Measurements from ENCODE around the gene BAG3.
"Not testable (repeated sequence)": the region's sequence is repeated elsewhere in the genome, so short reads cannot be mapped to it uniquely, and the experiment has no call there.

The BAG3 gene

DNA sequence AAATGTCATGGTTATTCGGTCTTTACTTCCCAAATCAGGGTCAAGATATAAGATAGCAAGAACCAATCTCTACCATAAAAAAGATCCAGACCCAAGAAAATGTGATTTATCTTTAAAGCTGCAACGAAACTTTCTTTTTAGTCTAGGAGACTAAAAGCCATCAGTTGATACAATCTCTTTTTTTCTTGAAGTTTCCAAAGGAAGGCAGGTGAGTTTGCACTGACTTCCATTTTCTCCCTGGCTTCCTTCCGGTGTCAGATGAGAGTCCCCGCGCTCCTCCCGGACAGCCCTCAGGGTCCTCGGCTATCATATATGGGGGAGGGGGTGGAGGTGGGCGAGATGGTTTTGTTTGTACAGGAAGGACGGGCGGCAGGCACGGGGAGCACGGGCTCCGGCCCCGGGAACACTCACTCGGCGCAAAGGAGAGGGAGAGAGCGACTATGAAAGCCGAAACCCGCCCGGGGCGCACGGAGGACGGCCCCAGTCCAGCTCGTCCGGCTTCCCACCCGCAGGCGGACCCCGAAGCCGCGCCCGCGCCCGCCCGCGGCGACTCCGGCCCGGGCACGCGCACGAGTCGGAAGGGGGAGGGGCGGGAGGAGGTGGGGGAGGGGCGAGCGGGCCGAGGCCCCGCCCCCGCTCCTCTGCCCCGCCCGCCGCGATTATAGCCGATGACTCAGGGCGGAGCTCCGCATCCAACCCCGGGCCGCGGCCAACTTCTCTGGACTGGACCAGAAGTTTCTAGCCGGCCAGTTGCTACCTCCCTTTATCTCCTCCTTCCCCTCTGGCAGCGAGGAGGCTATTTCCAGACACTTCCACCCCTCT, at the start of gene BAG3:
Gene BAG3, plus strand, starts transcription at position 689 of the 822 bp plus-strand sequence. CDS start 296 bp downstream, outside the sequence.
- DNase-seq: peak; percentile 89

DNA sequence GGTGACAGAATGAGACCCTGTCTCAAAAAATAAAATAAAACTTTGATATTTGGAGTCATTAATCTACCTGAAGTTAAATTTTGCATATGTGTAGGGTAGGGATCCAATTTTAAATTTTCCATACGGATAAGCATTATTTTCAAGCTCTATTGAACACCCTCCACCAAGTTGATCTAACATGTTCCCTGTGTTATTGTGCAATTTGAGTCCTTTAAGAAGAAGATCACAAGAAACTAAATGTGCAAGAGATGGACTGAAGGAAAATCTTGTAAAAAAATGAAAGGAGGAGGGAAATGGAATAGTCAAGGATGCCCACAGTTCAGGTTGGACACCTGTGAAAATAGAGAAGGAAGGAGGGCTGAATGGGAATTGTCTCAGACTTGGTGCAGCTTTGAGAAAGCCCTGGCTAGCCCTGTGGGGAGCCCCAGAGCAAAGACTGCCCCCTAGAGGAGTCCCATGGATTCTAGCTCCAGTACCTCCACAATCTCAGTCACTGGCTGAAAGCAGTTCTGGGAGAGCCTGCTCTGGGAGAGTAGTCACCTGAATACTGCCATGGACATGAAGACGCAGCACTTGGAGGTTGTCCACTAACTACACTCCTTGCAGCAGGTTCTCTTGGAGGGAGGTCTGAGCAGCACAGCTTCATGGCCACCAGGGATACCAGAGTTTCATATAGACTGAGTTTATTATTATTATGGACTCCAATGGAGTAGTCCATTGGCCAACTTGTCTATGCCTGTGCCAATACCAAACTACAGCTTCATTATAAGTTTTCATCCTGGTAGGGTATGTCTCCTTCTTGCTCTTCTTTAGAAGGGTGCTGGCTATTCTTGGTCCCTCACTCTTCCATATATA, 48.7 kb upstream of the BAG3 start:
- DNase-seq: no peak

- no peak for DNase-seq
These were observed 46.7 kb upstream of the BAG3 start for GRCh38 chr10:119604468-119604867.

DNA sequence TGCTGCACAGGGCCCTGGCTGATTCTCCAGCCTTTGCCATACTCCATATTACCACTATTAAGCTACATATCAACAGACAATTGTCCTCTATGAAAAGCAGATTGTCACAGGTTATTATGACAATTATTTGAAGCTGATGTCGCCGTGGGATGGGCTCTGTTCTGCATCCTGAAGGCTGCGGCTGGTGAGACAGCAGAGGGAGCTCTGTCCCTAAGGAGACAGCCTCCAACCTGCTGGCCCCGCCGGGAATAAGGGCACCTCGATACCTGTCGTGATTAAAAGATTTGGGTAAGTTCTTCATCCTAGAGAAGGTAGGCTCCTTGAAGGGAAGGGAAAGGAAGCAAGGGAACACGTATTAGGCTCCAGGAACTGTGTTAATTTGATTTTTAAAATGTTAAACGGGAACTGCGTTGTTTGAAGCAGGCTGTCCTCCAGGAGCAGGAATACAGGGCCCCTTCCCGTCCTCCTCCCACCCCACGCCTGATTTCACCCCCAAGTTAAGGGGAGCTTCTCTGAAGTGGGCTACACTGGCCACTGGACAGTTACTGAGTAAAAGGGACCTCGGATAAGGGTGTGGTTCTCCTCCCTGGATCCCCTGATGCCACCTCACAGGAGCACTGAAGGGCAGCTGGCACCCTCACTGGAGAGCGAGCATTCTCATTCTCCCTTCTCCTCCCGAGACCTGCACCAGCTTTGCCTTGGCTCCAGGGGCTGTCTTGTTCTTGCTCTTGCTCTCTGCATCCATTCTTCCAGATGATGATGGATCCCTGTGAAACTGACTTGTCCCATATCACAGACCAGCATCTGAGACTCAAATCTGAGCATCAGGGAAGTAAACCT, 42.6 kb upstream of the BAG3 start:
- DNase-seq: peak; percentile 63

GRCh38 chr10:119609516-119609915, 41.7 kb upstream of the BAG3 start:
- DNase-seq: no peak

DNA sequence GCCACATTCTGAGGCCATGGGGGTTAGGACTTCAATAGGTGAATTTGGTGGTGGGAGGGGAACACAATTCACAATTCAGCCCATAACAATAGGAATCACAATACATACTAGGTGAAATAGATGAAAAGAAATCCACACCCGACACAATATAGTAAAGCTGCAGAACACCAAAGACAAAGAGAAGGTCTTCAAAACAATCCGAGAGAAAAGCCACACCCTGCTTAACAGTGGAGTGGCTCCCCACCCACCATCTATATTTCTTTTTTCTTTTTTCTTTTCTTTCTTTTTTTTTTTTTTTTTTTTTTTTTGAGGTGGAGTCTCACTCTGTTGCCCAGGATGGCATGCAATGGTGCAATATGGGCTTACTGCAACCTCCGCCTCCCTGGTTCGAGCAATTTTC, 39.7 kb upstream of the BAG3 start:
- no peak for DNase-seq

DNA sequence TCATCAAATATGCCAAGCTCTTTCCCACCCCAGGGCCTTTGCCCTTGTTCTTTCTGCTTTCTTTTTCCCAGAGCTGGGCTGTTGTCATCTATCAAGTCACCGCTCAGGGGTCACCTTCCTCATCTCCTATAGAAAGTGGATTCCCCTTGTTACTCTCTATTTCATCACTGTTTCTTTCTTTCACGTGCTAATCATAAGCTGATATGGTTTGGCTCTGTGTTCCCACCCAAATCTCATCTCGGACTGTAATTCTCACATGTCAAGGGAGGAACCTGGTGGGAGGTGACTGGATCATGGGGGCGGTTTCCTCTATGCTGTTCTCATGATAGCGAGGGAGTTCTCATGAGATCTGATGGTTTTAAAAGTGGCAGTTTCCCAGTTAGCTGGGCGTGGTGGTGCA, 37.4 kb upstream of the BAG3 start:
- DNase-seq: no peak

GRCh38 chr10:119614686-119615085, 36.5 kb upstream of the BAG3 start:
- DNase-seq: no peak

DNA sequence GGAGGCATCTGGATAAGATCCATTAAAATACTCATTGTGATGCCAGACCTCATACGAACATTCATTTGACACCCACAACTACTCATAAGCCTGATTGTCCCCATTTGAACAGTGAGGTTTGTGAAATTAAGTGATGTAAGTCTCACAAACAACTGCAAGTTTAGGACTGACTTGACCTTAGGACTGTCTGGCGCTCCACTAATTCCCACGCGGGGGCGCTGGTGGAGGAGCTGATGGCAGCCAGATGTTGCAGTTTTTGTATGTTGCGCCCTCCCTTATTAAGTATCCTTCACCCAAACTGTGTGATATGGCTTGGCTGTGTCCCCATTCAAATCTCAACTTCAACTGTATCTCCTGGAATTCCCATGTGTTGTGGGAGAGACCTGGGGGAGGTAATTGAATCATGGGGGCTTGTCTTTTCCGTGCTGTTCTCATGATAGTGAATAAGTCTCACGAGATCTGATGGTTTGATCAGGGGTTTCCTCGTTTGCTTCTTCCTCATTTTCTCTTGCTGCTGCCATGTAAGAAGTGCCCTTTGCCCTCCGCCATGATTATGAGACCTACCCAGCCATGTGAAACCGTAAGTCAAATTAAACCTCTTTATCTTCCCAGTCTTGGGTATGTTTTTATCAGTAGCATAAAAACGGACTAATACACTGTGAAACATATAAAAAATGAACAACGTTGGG, 34.2 kb upstream of the BAG3 start:
- no peak for DNase-seq

DNA sequence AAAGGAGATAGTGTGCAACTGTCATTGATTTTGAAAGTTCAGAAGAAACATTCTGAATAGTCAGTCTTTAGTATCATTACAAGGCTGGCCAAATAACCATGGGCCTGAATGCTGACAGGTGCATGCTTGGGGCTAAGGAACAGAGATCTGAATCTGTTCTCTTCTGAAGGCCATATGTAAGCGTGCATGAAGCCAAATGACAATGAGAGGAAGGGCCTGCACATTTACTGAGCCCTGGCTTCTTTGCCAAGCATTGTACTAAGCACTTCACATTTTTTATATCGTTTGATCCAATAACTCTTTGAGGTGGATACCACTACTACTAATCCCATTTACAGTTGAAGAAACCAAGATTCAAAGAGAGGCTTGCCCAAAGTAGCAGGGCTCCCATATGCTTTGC, 32.0 kb upstream of the BAG3 start:
- no peak for DNase-seq

DNA sequence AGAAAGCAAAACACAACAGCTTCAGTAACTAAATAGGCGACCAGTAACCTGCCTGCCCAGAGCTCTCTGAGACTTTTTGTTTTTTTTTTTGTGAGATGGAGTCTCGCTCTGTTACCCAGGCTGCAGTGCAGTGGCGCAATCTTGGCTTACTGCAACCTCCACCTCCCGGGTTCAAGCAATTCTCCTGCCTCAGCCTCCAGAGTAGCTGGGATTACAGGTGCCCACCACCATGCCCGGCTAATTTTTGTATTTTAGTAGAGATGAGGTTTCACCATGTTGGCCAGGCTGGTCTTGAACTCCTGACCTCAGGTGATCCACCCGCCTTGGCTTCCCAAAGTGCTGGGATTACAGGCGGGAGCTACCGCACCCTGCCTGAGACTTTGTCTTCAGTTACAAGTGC, 31.4 kb upstream of the BAG3 start:
- not testable (repeated sequence) for DNase-seq

DNA sequence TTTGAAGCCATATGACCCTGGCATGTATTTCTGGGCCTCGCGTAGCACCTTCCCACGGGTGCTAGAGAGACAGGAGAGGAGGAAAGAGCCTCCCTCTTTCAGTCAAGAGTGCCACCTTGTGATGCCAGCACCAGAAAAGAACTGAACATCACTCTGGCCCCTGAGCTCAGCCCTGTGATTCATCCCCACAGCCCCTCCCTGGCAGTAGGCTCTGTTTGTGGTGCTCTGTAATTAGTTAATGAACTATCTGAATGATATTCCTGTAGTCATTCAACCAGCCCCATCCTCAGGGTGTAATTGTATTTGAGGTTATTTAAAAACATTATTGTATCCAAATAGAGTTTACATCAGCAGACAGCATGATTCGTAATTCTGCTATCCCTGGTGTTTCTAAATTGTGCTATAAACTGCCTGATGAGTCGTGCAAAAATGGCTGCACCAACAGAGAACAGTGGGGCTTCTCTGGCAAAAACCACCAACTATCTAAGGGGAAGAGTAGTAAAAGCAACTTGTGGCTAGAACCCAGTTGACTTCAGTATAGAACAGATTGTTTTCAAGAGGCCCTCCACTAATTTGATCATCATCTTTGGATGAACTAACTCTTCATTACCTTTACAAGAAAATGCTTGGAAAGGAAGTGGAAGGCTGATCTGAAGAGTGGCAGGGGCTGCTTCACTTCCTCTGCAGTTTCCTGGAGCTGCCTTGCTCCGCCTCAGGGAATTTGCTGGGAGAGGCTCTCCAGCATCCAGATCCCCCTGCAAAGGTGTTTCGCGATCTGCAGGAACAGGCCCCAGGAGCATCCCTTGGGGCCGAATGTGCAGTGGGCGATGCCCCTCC, 30.7 kb upstream of the BAG3 start:
- DNase-seq: no peak

- no peak for DNase-seq
These were observed 30.1 kb upstream of the BAG3 start for GRCh38 chr10:119621078-119621384.

- DNase-seq: no peak
These were observed 25.5 kb upstream of the BAG3 start for GRCh38 chr10:119625570-119626280.

- DNase-seq: no peak
These were observed 20.9 kb upstream of the BAG3 start for GRCh38 chr10:119630300-119630699.

GRCh38 chr10:119633538-119634218, 17.5 kb upstream of the BAG3 start:
- no peak for DNase-seq

DNA sequence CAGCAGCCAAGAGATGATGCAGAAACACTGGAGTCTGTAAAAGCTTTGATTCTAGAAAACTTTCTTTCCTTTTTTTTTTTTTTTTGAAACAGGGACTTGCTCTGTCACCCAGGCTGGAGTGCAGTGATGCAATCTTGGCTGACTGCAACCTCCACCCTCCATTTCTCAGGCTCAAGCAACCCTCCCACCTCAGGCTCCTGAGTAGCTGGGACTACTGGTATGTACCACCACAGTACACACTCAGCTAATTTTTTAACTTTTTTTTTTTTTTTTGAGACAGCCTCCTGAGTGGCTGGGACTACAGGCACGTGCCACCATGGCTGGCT, 17.0 kb upstream of the BAG3 start:
- no peak for DNase-seq

DNA sequence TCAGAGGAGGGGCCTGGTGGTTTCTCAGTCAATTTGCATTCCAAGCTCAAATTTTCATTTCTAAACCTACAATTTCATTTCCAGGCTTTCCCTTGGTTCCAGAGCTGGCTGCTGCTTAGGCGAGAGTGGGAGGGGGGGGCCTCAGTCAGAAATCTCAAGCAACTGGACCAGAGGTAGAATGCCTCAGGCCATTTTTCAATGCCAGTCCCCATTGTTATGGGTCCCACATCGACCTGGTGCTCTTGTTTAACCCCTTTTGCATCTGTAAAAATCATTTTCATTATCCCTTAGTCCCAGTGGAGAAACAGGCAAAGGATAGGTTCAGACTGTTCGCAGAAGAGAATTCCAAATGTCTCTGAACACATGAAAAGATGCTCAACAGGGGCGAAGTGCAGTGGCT, 13.5 kb upstream of the BAG3 start:
- no peak for DNase-seq

GRCh38 chr10:119638982-119639381, 12.2 kb upstream of the BAG3 start:
- no peak for DNase-seq

- DNase-seq: no peak
These were observed 10.8 kb upstream of the BAG3 start for GRCh38 chr10:119640384-119640783.
